ENCODE measurements around the gene MEX3D. TPM values are rescaled to one million over a fixed set of nuclear protein-coding genes. Genes with fewer than 3 reads are reported as not detected.

Gene MEX3D
- total RNA-seq, 1 experiment from 2014 or later, result 70.4 TPM

GRCh38 chr19:1514295-1514661 lies 53.8 kb downstream of the MEX3D start:
- Histone ChIP-seq H3K23me2 (ENCODE audit: insufficient read length, low read depth, low read length, poor library complexity, severe bottlenecking) (no peaks in the 10 kb centered on the region), H2BK120ac (ENCODE audit: low read depth, low read length, poor library complexity, severe bottlenecking) (no peak overlapping the region), H3K14ac (ENCODE audit: insufficient read depth, low read length) (no peak overlapping the region), H3K23ac (ENCODE audit: insufficient read length, low read depth, low read length) (no peak overlapping the region), H2AK5ac (ENCODE audit: insufficient read length, low read length) (no peak overlapping the region), H3K9me3 (ENCODE audit: control insufficient read depth, low read depth, low read length) (no peaks in the 10 kb centered on the region), H3K9ac (ENCODE audit: extremely low read depth, insufficient read length, low read length) (no peak overlapping the region), H4K91ac (ENCODE audit: insufficient read length, low read depth, low read length) (no peak overlapping the region), H4K8ac (replicated peaks; ENCODE audit: insufficient read length, low read depth, low read length) (no peak overlapping the region), H4K20me1 (ENCODE audit: control insufficient read depth, insufficient read depth, insufficient read length) (no peaks in the 10 kb centered on the region), H4K5ac (ENCODE audit: insufficient read length, low read depth, low read length) (no peak overlapping the region), H3T11ph (ENCODE audit: low read length) (no peak overlapping the region), H3K27ac (ENCODE audit: insufficient read length, low read depth, low read length) (no peak overlapping the region), H2BK20ac (ENCODE audit: low read depth, low read length, poor library complexity, severe bottlenecking) (no peak overlapping the region), H2BK12ac (ENCODE audit: insufficient read length, low read depth, low read length) (no peak overlapping the region), H3K18ac (ENCODE audit: insufficient read length, low read depth, low read length) (no peak overlapping the region), H3K27me3 (ENCODE audit: insufficient read depth, low read length) (no peaks in the 10 kb centered on the region), H3K4me1 (ENCODE audit: insufficient read depth, low read length) (no peaks in the 10 kb centered on the region), H3K79me1 (ENCODE audit: insufficient read depth, low read depth, low read length, poor library complexity, severe bottlenecking) (no peaks in the 10 kb centered on the region), H2BK5ac (ENCODE audit: insufficient read length, low read length) (no peak overlapping the region), H2AFZ (ENCODE audit: low read length) (no peak overlapping the region), H2BK15ac (ENCODE audit: low read depth, low read length) (no peak overlapping the region), H3K56ac (ENCODE audit: insufficient read length, low read depth, low read length) (no peak overlapping the region), H3K79me2 (ENCODE audit: insufficient read depth, low read length) (no peaks in the 10 kb centered on the region), H3K4me2 (ENCODE audit: insufficient read depth, insufficient read length, low read length) (no peak overlapping the region), H3K4ac (ENCODE audit: low read depth, low read length) (no peak overlapping the region)
- peaks cover 0 to 8% of the 10 kb centered on the region in 2 experiments; a peak in 1 of 5 replicates for H3K9me3 Mint-ChIP-seq
- DNase-seq, result no peak
- H3K27me3 Mint-ChIP-seq (ENCODE audit: low read depth), result peaks cover 77% of the 10 kb centered on the region
- H3K4me3 Mint-ChIP-seq, result no peak overlapping the region
- no CpG with 5 or more reads among the region's 10 CpGs for WGBS (ENCODE audit: extremely low coverage, insufficient read length, low lambda C conversion rate)
- H3K27ac Mint-ChIP-seq, result no peak overlapping the region
- TF ChIP-seq CTCF (conservative IDR thresholded peaks at IDR 0.05), result no peak
- H3K4me1 Mint-ChIP-seq, result peaks cover 12 to 14% of the 10 kb centered on the region in 2 experiments
- no peaks in the 10 kb centered on the region for H3K36me3 Mint-ChIP-seq (ENCODE audit: insufficient read depth in 1 of 3, low read depth in 3 of 3)
